ENCODE data around the gene PATJ. TPM values are rescaled to one million over a fixed set of nuclear protein-coding genes. Genes with fewer than 3 reads are reported as not detected.
"Not testable (repeated sequence)": the region's sequence is repeated elsewhere in the genome, so short reads cannot be mapped to it uniquely, and the experiment has no call there.

The PATJ gene
- polyA plus RNA-seq, 1 of the 3 experiments (the other 2 are of a cell fraction) = 3.0 TPM

- H3K9ac ChIP-seq = no peak overlapping the region
- TF ChIP-seq PBX3 (IDR thresholded peaks at IDR 0.05) (no peak), POLR2AphosphoS5 (IDR thresholded peaks at IDR 0.05; ENCODE audit: low read depth, low read length) (no peak), NRF1 (IDR thresholded peaks at IDR 0.05; ENCODE audit: low read depth, low read length) (no peak), GABPA (IDR thresholded peaks at IDR 0.05; ENCODE audit: low read depth) (no peak), FOXM1 (IDR thresholded peaks at IDR 0.05; ENCODE audit: low read depth) (no peak), JUND (IDR thresholded peaks at IDR 0.05) (no peak), EZH2phosphoT487 (IDR thresholded peaks at IDR 0.05; ENCODE audit: borderline replicate concordance, low read depth) (no peak), ELF1 (IDR thresholded peaks at IDR 0.05) (no peak), MAX (IDR thresholded peaks at IDR 0.05; ENCODE audit: low read depth) (no peak), USF2 (IDR thresholded peaks at IDR 0.05; ENCODE audit: borderline replicate concordance, low read depth, low read length) (no peak), SIN3A (IDR thresholded peaks at IDR 0.05; ENCODE audit: borderline replicate concordance, low read depth, low read length) (no peak), GATA2 (CRISPR knock-in tag; IDR thresholded peaks at IDR 0.05) (no peak), MEF2A (IDR thresholded peaks at IDR 0.05; ENCODE audit: borderline replicate concordance, low read depth) (no peak), TEAD4 (IDR thresholded peaks at IDR 0.05; ENCODE audit: borderline replicate concordance, insufficient read depth) (no peak)
- ChIA-PET POLR2A (no interaction called here), CTCF (interaction anchor here (0.8 kb wide), 1 partner anchor 27 kb away, joined by 3 read pairs; no protein-coding TSS in a partner anchor)
- no peak overlapping the region for H3K4me3 ChIP-seq (ENCODE audit: low read depth in 2 of 2, low read length in 1 of 2)
- H3K9me3 ChIP-seq = no peaks in the 10 kb centered on the region
- H3K4me1 ChIP-seq (ENCODE audit: control insufficient read depth in 1 of 2, insufficient read depth in 2 of 2, low read depth in 1 of 2, low read length in 1 of 2) = no peaks in the 10 kb centered on the region
- no peak overlapping the region for H3K4me2 ChIP-seq
- DNase-seq = no peak
- H3K79me2 ChIP-seq (ENCODE audit: insufficient read depth) = no peaks in the 10 kb centered on the region
- H3K9me2 ChIP-seq = no peaks in the 10 kb centered on the region
- H3K36me3 ChIP-seq (replicated peaks in 1 of 2; ENCODE audit: control insufficient read depth in 1 of 2, insufficient read depth in 2 of 2, low read length in 1 of 2) = no peaks in the 10 kb centered on the region
- H3K27ac ChIP-seq (ENCODE audit: low read depth in 2 of 2, low read length in 1 of 2) = no peak overlapping the region
- no peaks in the 10 kb centered on the region for H4K20me1 ChIP-seq (ENCODE audit: insufficient read depth)
- H3F3A ChIP-seq (replicated peaks; ENCODE audit: insufficient read depth) = no peaks in the 10 kb centered on the region
- H3K27me3 ChIP-seq (ENCODE audit: insufficient read depth) = no peaks in the 10 kb centered on the region
- WGBS (ENCODE audit: low lambda C conversion rate) = 97% methylated on average over 3 of the region's 3 CpGs
- H2AFZ ChIP-seq (ENCODE audit: low read depth) = no peak overlapping the region
These were observed 48.6 kb downstream of the PATJ start for GRCh38 chr1:61790837-61791236.

- POLR2A ChIA-PET = no interaction called here
- WGBS (ENCODE audit: low lambda C conversion rate) = 83% methylated on average over 10 of the region's 10 CpGs
- CTCF ChIA-PET = no interaction called here
- Histone ChIP-seq H3K9me3 (no peaks in the 10 kb centered on the region), H3K9ac (no peak overlapping the region), H3K36me3 (replicated peaks in 1 of 2; ENCODE audit: control insufficient read depth in 1 of 2, insufficient read depth in 2 of 2, low read length in 1 of 2) (peaks cover 0 to 5% of the 10 kb centered on the region in 2 experiments), H3K4me2 (no peak overlapping the region), H4K20me1 (ENCODE audit: insufficient read depth) (no peaks in the 10 kb centered on the region), H3K79me2 (ENCODE audit: insufficient read depth) (no peaks in the 10 kb centered on the region), H3F3A (replicated peaks; ENCODE audit: insufficient read depth) (no peaks in the 10 kb centered on the region), H2AFZ (ENCODE audit: low read depth) (no peak overlapping the region), H3K4me3 (ENCODE audit: low read depth in 2 of 2, low read length in 1 of 2) (no peak overlapping the region), H3K9me2 (no peaks in the 10 kb centered on the region), H3K4me1 (ENCODE audit: control insufficient read depth in 1 of 2, insufficient read depth in 2 of 2, low read depth in 1 of 2, low read length in 1 of 2) (no peaks in the 10 kb centered on the region), H3K27ac (ENCODE audit: low read depth in 2 of 2, low read length in 1 of 2) (no peak overlapping the region), H3K27me3 (ENCODE audit: insufficient read depth) (no peaks in the 10 kb centered on the region)
- no peak for DNase-seq
- TF ChIP-seq RXRA (IDR thresholded peaks at IDR 0.05; ENCODE audit: borderline replicate concordance, low read depth) (no peak), TEAD4 (IDR thresholded peaks at IDR 0.05; ENCODE audit: borderline replicate concordance, insufficient read depth) (no peak)
These were observed 54.9 kb downstream of the PATJ start for GRCh38 chr1:61797045-61797755.

GRCh38 chr1:61801047-61801446 lies 58.8 kb downstream of the PATJ start:
- H3K4me1 ChIP-seq (ENCODE audit: control insufficient read depth in 1 of 2, insufficient read depth in 2 of 2, low read depth in 1 of 2, low read length in 1 of 2); H3K9ac ChIP-seq; POLR2A ChIA-PET; H3K4me3 ChIP-seq (ENCODE audit: low read depth in 2 of 2, low read length in 1 of 2); H3K9me2 ChIP-seq; H3K27ac ChIP-seq (ENCODE audit: low read depth in 2 of 2, low read length in 1 of 2); H3F3A ChIP-seq (replicated peaks; ENCODE audit: insufficient read depth); DNase-seq; H3K9me3 ChIP-seq; H3K4me2 ChIP-seq; CTCF ChIA-PET; H2AFZ ChIP-seq (ENCODE audit: low read depth); H3K79me2 ChIP-seq (ENCODE audit: insufficient read depth); H3K27me3 ChIP-seq (ENCODE audit: insufficient read depth); H4K20me1 ChIP-seq (ENCODE audit: insufficient read depth): not testable (repeated sequence)
- WGBS (ENCODE audit: low lambda C conversion rate) = 100% methylated on average over 1 of the region's 1 CpG
- H3K36me3 ChIP-seq (replicated peaks in 1 of 2; ENCODE audit: control insufficient read depth in 1 of 2, insufficient read depth in 2 of 2, low read length in 1 of 2) = peaks cover 0 to 11% of the 10 kb centered on the region in 2 experiments

Data from SK-N-SH (cell line).